Gastroesophageal sphincter (tissue), 4 donors: ENCODE results near the gene SYT5. TPM values are rescaled to one million over a fixed set of nuclear protein-coding genes. Genes with fewer than 3 reads are reported as not detected.

Source experiments
- ATAC-seq: fragments of 150-250 bp; one replicate; pipeline ENCODE4 v1.9.1; 2016; ENCODE audit warnings: mild to moderate bottlenecking, moderate library complexity
- H3K27ac ChIP-seq, 4 donors: fragments of 200-600 bp; sonication (generic) in 3 of 4; 1 replicate in 3 of 4; 2 replicates in 1 of 4; pipeline ENCODE4 v1.5.1; 2016 to 2019
- H3K27me3 ChIP-seq: fragments of 200-600 bp; sonication (generic); one replicate; pipeline ENCODE4 v1.5.1; 2019
- H3K36me3 ChIP-seq, 2 donors: fragments of 200-600 bp; sonication (generic); one replicate each; pipeline ENCODE4 v1.5.1; 2019; ENCODE audit warnings: control low read depth in 1 of 2
- H3K4me1 ChIP-seq, 3 donors: fragments of 200-600 bp; sonication (generic); 1 replicate in 2 of 3; 2 replicates in 1 of 3; pipeline ENCODE4 v1.5.1; 2016 to 2019; ENCODE audit warnings: control low read depth in 2 of 3
- H3K4me3 ChIP-seq, 2 donors: fragments of 200-600 bp; sonication (generic); one replicate each; pipeline ENCODE4 v1.5.1; 2019; ENCODE audit warnings: mild to moderate bottlenecking in 1 of 2, moderate library complexity in 1 of 2
- H3K9me3 ChIP-seq, 3 donors: fragments of 200-600 bp; sonication (generic); one replicate each; pipeline ENCODE4 v1.5.1; 2017 to 2019; ENCODE audit warnings: control low read depth in 2 of 3
- EP300 ChIP-seq: sonication (generic); formaldehyde crosslinking; IDR thresholded peaks from one replicate; pipeline ENCODE4 v1.6.1; 2017; ENCODE audit warnings: antibody characterized with exemption, mild to moderate bottlenecking
- POLR2A ChIP-seq, 2 donors: fragments of 450-650 bp; IDR thresholded peaks; one replicate each; pipeline ENCODE4 v1.6.1; 2017; ENCODE audit warnings: antibody characterized with exemption in 2 of 2, mild to moderate bottlenecking in 2 of 2, moderate library complexity in 1 of 2
- POLR2AphosphoS5 ChIP-seq: sonication (generic); formaldehyde crosslinking; IDR thresholded peaks from one replicate; pipeline ENCODE4 v1.6.1; 2017; ENCODE audit warnings: antibody characterized with exemption
- WGBS, 2 donors: methylation state at CpG; one replicate each; pipeline ENCODE4 v1.1.5; 2018; ENCODE audit warnings: low coverage in 1 of 2; 5-methylcytosine and 5-hydroxymethylcytosine counted together
- total RNA-seq, 4 donors: library from RNA; depleted of rRNA; stranded (reverse); fragments of >200 nt; gene quantifications; one replicate each; pipeline ENCODE4 v1.1.0, GENCODE V29; 2016
- TF ChIP-seq, protein P1 (sequence below), 4 experiments: fragments of 200-600 bp in 2 of 4; fragments of 450-650 bp in 2 of 4; sonication (generic) in 1 of 4; IDR thresholded peaks; one replicate each; pipeline ENCODE4 v1.5.1; 2017 to 2019; ENCODE audit warnings: antibody characterized with exemption in 4 of 4, mild to moderate bottlenecking in 2 of 4, moderate library complexity in 2 of 4

Gene SYT5
- total RNA-seq, 4 donors from 2014 or later = 0.13 TPM; not detected in 3

GRCh38 chr19:55160128-55160985, 19.7 kb downstream of the SYT5 start:
- Histone ChIP-seq H3K9me3 (no peaks in the 10 kb centered on the region), H3K27me3 (peaks cover 100% of the 10 kb centered on the region), H3K36me3 (no peaks in the 10 kb centered on the region), H3K4me3 (no peak overlapping the region), H3K4me1 (peaks cover 0 to 31% (median 0%) of the 10 kb centered on the region in 3 donors), H3K27ac (no peak overlapping the region)
- TF ChIP-seq, protein P1, sequence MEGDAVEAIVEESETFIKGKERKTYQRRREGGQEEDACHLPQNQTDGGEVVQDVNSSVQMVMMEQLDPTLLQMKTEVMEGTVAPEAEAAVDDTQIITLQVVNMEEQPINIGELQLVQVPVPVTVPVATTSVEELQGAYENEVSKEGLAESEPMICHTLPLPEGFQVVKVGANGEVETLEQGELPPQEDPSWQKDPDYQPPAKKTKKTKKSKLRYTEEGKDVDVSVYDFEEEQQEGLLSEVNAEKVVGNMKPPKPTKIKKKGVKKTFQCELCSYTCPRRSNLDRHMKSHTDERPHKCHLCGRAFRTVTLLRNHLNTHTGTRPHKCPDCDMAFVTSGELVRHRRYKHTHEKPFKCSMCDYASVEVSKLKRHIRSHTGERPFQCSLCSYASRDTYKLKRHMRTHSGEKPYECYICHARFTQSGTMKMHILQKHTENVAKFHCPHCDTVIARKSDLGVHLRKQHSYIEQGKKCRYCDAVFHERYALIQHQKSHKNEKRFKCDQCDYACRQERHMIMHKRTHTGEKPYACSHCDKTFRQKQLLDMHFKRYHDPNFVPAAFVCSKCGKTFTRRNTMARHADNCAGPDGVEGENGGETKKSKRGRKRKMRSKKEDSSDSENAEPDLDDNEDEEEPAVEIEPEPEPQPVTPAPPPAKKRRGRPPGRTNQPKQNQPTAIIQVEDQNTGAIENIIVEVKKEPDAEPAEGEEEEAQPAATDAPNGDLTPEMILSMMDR (IDR thresholded peaks at IDR 0.05) = peak in 3 of 4 experiments; percentile 52 to 79 (median 70)
- TF ChIP-seq POLR2AphosphoS5 = no peak
- 50% methylated on average over 1 of the region's 33 CpGs; no CpG with 5 or more reads in 1 of the 2 donors for WGBS, 2 donors
- peak; percentile 75 for ATAC-seq

DNA sequence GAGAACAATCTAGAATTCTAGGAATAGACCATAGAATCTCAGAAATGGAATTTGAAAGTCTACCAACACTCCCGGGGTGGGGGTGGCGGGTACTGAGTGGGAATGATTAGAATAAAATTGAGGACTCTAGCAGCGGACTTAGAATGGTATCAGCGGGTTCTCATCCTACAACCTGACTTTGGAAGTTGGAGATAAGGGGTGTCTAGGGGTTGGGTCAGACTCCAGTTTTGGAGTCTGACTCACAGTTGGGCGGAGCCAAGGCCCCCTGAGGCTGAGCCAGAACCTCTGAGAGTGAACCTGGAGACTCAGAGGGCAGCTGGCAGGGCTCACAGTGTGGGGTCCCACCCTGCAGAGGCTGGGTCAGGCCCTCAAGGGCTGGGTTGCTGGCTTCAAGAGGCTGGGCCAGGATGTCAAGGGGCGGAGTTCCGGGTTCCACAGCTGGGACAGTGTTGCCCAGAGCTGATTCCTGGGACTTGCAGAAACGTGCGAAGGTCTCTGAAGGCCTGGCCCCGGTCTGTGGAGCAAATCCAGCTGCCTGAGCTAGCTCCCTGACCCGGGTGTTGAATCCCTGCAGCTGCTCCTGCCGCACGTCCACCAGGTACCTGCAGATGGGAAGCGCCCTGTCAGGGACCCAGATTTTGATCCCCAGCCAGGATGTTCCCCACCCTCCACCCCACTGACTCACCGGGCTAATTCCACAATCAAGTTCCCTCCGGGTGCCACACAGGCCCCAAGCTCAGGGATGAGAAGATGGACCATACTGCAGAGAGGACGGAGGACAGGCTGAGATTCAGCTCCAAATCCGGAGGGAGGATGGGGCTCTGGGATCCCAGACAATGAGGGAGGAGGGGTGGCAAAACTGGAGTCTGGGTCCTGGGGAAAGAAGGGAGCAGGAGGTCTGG, 21.0 kb downstream of the SYT5 start:
- Histone ChIP-seq H3K27me3 (peaks cover 100% of the 10 kb centered on the region), H3K4me3 (no peak overlapping the region), H3K9me3 (no peaks in the 10 kb centered on the region), H3K4me1 (peaks cover 0 to 31% (median 0%) of the 10 kb centered on the region in 3 donors), H3K27ac (no peak overlapping the region), H3K36me3 (no peaks in the 10 kb centered on the region)
- peak; percentile 66 for ATAC-seq
- WGBS, 2 donors = 37% methylated on average over 2 of the region's 18 CpGs; no CpG with 5 or more reads in 1 of the 2 donors
- TF ChIP-seq, protein P1 (IDR thresholded peaks at IDR 0.05) = no peak
- no peak for TF ChIP-seq POLR2A (IDR thresholded peaks at IDR 0.05)
- TF ChIP-seq POLR2AphosphoS5 = no peak
- no peak for TF ChIP-seq EP300

- H3K4me1 ChIP-seq = peaks cover 0 to 31% (median 0%) of the 10 kb centered on the region in 3 donors
- no CpG with 5 or more reads among the region's 4 CpGs for WGBS, 2 donors
- H3K27me3 ChIP-seq = peaks cover 100% of the 10 kb centered on the region
- no peaks in the 10 kb centered on the region for H3K36me3 ChIP-seq
- no peaks in the 10 kb centered on the region for H3K9me3 ChIP-seq
- TF ChIP-seq POLR2A (IDR thresholded peaks at IDR 0.05) (no peak), EP300 (no peak), POLR2AphosphoS5 (no peak)
- TF ChIP-seq, protein P1 (IDR thresholded peaks at IDR 0.05) = no peak
- no peak overlapping the region for H3K27ac ChIP-seq
- ATAC-seq = no peak
- no peak overlapping the region for H3K4me3 ChIP-seq
These were observed 21.7 kb downstream of the SYT5 start for GRCh38 chr19:55158423-55158822.

DNA sequence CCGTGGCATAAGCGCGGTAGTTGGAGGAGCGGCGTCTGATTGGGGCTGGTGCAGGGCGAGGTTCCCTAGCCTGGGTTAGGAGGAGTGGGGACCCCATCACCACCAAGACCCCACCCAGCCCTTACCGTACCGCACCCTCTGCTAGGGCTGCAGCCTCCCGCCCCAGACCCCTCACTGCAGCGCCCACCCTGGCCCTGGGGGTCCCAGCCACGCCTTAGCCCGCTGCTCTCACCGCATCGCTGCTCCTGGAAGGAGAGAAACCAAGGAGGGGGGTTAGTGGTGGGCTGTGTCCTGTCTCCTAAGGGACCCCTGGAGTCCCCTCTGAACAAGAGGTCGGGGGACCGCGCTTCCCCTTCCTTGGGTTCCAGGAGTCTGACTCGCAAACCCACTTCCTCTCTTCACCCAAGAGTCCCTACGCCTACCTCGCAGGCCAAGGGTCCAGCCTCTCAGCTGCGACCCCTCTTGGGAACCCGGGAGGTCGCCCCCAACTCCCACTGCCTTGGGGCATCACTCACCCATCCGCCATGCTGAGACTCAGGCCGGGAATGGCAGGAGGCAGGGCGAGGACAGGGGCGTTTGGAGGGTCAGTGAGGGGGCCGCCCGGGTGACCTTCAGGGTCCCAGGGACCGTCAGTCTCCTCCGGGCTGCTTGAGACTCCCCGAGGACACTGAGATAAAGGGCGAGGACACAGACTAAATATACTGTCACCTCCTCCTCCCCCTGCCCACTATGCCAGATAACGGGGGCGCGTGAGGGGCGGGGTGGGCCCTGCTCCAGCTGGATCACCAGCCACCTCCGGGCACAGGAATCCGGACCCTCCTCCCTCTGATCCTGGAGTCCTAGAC, 22.8 kb downstream of the SYT5 start, which contains the start of gene TNNI3:
Gene TNNI3 (minus strand): TSS at position 669 of the 845 bp plus-strand sequence. CDS start 143 bp downstream, at position 526.
- Histone ChIP-seq H3K4me1 (peaks cover 0 to 31% (median 0%) of the 10 kb centered on the region in 3 donors), H3K4me3 (peak within 1 kb of the TSS in 1 of 2 donors; percentile 6), H3K36me3 (no peaks in the 10 kb centered on the region), H3K27me3 (peaks cover 100% of the 10 kb centered on the region), H3K27ac (no peak within 1 kb of the TSS), H3K9me3 (no peaks in the 10 kb centered on the region)
- 36% methylated on average over 7 of the region's 39 CpGs; no CpG with 5 or more reads in 1 of the 2 donors for WGBS, 2 donors
- TF ChIP-seq, protein P1 (IDR thresholded peaks at IDR 0.05) = no peak
- TF ChIP-seq POLR2A (IDR thresholded peaks at IDR 0.05) (no peak), POLR2AphosphoS5 (no peak), EP300 (no peak)
- ATAC-seq = no peak
